ENCODE results near the gene TPI1.
A peak's percentile ranks its signal among the peaks of the same experiment; 100 is the strongest.
"Not testable (repeated sequence)": the region's sequence is repeated elsewhere in the genome, so short reads cannot be mapped to it uniquely, and the experiment has no call there.

The TPI1 gene

DNA sequence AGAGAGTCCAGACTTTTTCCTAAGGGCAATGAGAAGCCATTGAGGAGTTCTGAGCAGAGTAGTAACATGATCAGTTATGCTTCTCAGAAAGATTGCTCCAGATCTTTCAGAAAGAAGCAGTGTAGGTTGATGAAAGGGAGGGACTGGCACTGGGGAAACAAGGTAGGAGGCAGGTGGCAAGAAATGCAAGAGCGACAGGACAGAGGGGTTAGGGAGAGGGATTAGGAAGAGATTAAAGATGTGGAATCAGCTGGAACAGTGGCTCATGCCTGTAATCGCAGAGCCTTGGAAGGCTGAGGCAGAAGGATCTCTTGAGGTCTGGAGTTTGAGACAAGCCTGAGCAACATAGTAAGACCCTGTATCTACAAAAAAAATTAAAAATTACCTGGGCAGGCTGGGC, 19.7 kb upstream of the TPI1 start:
- DNase-seq (ENCODE audit: low read depth), result no peak

DNA sequence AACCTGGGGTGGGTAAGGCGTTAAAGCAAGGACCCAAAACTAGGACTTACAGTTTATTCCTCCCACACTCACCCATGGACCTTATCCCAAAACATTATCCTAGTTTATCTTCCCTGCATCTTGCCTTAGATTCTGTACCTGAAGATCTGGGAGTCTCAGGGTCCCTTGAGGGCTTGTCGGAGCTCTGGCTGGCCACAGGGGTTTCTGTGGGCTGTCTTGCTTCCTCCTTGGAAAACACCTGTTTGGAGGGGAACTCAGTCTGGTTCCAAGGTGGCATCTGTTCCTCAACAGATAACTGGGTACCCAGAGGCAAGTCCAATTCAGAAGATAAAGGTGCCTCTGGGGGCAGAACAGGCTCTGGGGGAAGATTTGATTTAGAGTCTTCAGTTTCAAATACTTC, 17.9 kb upstream of the TPI1 start:
- DNase-seq (ENCODE audit: low read depth), result no peak

DNA sequence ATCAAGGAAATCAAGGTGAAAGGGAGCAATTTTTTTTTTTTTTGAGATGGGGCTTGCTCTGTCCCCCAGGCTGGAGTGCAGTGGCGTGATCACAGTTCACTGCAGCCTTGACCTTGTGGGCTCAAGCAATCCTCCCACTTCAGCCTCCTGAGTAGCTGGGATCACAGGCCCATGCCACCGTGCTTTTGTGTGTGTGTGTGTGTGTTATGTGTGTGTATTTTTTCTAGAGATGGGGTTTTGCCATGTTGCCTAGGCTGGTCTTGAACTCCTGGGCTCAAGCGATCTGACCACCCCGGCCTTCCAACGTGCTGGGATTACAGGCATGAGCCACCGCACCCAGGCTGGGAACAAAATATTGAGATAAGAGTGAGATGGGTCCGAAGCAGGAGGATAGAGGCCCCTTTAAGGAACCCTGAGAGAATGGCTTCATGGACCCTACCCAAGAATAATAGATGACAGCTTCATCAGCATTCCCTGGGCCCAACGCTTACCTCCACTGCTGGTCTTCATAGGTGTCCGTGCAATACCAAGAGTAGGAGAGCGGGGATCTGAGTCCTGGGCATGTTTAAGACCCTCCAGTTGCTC, 17.3 kb upstream of the TPI1 start:
- no peak for DNase-seq (ENCODE audit: low read depth)

DNA sequence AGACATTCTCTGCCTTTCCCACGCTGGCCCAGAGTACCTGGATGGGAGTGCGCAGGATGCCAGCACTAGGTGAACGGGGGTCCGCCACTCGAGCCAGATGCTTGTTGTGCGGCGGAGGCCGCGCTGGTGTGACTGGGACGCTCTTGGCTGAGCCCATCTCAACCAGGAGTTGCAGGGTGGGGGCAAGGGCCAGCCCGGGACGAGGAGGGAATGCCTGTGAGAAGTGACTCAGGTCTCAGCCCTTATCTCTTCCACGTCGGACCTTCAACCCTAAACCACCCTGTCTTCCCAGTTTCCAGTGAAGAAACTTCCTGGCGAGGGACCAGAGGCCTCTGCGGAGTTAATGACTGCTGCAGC, 16.6 kb upstream of the TPI1 start:
- DNase-seq (ENCODE audit: low read depth), result peak; percentile 81

DNA sequence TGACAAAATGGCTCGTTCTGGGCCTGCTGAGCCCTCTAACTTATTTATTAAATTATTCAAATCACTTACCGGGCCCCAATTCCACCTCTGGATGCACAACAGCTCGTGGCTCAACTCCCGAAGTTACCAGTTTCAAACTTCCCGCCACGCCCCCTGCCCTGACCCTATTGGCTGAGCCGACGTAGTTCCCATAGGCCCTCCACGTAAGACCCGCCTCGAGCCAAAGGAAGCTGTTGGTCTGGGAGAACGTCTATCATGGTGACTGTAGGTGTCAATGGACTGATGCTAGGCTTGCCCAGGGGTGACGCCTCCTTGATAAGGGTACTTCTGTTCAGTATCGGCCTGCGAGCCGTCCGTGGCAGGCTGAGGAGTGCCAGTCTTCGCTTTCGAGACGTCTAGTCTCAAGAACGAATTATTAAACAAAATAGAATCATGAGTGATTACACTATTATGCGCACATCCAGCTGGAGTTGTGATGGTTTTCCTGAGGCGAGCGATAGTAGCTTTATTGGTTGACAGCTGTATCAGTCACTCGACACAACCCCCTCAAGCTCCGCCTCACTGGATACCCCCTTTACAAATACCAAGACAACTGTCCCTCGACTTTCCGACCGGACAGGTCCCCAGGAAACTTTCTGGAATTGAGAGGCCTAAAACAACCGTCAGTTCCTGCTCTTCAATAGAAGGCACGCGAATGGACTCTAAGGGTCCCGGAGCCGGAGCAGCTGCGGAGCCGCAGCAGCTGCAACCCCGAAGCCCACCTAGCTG, 16.0 kb upstream of the TPI1 start, which contains the start of gene CDCA3:
TSS of gene CDCA3 (minus strand) at position 134 of the 768 bp plus-strand sequence. CDS start 334 bp downstream, outside the sequence.
- DNase-seq (ENCODE audit: low read depth), result peak; percentile 99

DNA sequence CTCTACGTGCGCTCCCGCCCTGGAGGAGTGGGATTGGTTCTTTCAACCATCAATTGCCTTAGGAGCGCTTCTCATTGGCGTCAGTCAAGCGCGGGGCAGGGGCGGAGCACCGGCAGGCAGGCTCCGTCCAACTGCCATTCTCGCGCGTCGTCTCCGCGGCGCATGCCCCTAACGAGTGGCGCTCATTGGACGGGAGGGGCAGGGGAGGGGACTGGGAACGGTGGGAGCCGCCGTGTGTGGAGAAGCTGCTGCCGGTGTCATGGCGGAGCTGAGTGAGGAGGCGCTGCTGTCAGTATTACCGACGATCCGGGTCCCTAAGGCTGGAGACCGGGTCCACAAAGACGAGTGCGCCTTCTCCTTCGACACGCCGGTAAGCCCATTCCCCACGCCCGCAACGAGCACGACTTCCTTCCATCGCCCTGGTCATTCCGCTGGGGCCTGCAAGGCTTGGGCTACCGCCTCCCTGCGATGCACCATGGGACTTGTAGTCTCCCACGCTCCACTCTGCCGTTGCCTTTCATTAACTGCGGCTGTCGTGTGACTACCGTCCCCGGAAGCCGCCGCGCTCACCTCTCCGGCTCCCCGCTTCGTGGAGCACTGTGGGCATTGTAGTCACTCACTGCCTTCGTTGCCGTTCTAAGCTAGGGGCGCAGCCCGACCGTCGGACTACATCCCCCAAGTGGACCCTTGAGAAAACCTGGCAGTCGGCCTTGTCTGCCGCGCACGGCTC, 15.2 kb upstream of the TPI1 start, which contains the start of gene USP5:
TSS of gene USP5 (plus strand) at position 230 of the 730 bp plus-strand sequence. CDS start at position 260, 30 bp downstream.
- peak; percentile 100 for DNase-seq (ENCODE audit: low read depth)

DNA sequence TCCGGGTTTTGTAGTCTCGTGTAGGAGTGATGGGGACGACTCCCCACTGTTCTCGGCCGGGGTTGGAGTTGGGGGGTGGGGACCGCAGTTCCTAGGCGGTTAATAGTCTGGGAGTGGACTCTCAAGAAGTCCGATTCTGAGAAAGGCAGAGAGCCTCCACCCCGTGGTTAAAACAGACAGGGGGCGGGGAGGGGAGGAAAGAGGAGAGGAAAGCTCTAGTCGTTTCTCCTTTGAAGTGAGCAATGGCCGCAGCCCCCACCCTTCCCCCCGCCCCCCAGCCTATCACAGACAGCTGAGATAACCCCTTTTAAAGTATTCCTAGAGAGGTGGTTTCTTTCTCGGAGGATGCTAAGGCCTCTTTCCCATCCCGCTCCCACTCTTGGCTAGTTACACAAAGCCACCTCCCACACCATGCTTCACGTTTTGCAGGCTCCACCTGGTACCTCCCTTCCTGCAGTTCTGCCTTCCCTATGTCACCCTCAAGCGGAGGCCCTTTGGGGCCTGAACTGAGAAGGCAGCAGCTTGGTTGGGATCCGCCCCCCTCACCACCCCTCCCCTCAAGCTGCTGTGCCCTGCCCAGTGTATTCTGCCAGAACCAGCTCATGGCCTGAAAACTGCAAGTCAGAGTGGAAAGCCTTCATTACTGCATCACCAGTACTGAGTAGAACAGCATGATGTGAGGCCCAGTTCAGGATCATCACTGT, 14.5 kb upstream of the TPI1 start:
- DNase-seq (ENCODE audit: low read depth), result peak; percentile 85

DNA sequence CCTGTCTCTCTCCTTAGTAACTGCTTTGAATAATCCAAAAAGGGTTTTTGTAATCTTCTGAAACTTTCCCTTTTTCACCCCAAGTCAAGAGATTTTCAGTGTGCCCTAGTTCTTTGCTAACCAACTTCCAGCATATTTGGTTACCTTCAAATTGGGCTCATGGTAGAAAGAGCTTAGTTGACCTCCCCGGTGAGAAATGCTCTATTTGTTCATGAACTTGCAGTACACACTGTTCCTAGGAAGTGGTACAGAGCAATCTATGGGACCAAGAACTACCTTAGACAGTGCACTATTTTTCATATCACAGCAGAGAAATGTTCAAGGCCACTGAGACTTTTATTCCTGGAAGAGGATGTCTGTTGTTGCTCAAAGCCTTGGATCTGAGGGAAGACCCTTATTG, 13.7 kb upstream of the TPI1 start:
- peak; percentile 32 for DNase-seq (ENCODE audit: low read depth)

DNA sequence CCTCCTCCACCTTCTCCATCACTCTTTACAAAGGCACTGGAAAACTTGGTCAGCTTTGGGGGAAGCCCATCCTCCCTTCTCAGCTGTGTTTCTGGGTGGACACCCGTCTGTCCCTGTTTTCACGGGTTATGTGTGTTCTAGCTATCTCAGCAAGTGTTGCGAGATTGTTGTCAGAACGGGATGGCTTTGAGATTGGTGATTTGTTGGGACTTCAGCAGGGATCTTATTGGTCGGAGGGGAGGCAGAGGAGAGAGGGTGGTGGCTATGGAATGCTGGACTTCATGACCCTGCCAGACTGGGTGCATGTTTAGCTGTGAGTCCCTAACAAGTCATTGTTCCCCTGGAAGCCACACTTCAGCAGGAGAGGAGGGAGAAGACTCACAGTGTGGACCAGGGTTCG, 13.3 kb upstream of the TPI1 start:
- peak; percentile 57 for DNase-seq (ENCODE audit: low read depth)

DNA sequence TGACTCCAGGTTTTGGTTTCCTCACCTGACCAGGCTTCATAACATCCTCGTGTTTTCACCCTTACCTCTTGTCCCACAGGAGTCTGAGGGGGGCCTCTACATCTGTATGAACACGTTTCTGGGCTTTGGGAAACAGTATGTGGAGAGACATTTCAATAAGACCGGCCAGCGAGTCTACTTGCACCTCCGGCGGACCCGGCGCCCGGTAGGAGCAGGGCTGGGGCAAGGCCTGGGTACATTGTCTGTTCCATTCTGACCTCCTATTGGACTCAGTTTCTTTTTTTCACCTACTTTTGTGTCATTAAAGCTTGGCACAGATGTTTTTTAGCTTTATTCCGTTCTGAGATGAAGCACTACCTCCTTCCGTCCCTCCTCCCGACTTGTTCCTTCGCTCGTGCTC, 12.0 kb upstream of the TPI1 start:
- no peak for DNase-seq (ENCODE audit: low read depth)

DNA sequence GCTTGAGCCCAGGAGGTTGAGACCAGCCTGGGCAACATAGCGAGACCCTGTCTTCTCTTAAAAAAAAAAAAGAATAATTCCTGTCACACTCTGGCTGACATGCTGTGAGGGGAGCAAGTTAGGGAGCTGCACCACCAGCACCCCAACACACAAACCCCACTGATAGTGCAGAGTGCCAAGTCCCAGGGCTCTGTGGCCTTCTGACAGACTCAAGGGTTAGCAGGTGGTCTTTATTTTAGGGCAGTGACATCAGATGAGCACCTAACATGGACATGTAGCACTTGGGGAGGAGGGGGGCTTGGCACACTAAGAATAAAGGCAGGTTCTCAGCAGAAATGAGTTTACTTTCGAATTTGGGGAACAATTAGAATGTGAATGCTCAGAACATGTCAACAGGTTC, 8.5 kb upstream of the TPI1 start:
- no peak for DNase-seq (ENCODE audit: low read depth)

DNA sequence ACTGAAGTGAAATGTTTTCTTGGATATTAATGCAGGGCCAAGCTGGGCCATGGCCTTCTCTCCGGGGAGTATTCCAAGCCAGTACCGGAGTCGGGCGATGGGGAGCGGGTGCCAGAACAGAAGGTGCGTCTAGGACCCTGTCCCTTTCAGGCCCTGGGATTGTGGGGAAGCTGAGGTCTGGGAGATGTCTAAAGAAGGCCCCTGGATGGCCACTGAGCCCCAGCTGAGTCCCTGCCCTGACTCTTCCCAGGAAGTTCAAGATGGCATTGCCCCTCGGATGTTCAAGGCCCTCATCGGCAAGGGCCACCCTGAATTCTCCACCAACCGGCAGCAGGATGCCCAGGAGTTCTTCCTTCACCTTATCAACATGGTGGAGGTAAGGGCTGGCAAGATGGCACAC, 7.2 kb upstream of the TPI1 start:
- DNase-seq (ENCODE audit: low read depth), result no peak

DNA sequence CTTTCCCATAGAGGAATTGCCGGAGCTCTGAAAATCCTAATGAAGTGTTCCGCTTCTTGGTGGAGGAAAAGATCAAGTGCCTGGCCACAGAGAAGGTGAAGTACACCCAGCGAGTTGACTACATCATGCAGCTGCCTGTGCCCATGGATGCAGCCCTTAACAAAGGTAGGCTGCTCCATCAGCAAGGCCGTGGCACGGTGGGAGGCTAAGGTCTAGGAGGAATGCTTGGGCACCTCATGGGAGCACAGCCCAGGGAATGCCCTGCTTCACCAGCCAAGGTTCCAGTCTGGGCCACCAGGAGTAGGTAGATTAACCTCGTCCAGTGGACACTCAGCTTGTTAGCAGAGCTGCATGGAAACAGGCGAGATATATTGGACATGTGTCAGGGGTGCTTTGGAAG, 6.4 kb upstream of the TPI1 start:
- no peak for DNase-seq (ENCODE audit: low read depth)

DNA sequence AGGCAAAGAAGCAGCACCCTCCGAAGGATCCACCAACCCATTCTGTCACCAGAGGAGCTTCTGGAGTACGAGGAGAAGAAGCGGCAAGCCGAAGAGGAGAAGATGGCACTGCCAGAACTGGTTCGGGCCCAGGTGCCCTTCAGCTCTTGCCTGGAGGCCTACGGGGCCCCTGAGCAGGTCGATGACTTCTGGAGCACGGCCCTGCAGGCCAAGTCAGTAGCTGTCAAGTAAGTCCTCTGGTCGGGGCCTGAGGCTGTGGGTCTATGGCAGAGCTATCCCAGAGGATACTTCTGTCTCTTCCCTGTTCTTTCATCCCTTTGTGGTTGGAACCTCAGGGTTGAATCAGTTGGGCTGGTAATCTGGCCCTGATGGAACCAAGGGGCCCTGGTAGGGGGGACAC, 5.9 kb upstream of the TPI1 start:
- DNase-seq (ENCODE audit: low read depth), result no peak

DNA sequence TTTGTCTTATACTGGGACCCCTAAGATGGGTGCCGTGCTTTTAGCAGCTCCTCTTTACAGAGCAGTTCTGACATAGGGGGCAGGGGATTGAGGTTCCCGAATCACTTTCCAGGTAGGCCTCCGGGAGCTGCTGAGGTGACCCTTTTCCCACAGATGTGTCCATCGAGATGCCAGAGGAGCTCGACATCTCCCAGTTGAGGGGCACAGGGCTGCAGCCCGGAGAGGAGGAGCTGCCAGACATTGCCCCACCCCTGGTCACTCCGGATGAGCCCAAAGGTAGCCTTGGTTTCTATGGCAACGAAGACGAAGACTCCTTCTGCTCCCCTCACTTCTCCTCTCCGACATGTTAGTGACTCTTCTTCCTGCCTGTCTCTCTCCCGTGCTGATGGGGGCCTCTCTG, 4.3 kb upstream of the TPI1 start:
- no peak for DNase-seq (ENCODE audit: low read depth)

DNA sequence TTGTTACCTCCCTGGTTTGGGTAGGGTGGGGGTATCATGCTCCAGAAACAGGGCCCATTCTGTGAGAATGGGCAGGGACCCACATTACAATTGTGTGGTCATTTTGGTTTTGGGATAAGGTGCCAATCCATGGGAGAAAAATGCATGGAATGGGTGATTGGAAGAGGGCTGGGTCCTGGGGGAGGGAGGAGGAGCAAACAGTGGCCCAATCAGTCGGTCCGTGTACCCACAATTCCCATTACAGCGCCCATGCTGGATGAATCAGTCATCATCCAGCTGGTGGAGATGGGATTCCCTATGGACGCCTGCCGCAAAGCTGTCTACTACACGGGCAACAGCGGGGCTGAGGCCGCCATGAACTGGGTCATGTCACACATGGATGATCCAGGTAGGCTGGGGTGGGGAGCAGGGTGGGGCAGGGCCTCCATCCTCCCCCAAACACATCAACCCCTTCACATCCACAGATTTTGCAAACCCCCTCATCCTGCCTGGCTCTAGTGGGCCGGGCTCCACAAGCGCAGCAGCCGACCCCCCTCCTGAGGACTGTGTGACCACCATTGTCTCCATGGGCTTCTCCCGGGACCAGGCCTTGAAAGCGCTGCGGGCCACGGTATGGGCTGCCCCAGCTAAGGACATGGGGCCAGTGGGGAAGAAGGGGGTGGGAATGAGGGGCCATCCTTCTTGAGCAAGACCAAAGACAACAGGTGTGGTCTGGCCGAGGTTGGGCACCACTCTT, 3.6 kb upstream of the TPI1 start:
- DNase-seq (ENCODE audit: low read depth), result no peak

DNA sequence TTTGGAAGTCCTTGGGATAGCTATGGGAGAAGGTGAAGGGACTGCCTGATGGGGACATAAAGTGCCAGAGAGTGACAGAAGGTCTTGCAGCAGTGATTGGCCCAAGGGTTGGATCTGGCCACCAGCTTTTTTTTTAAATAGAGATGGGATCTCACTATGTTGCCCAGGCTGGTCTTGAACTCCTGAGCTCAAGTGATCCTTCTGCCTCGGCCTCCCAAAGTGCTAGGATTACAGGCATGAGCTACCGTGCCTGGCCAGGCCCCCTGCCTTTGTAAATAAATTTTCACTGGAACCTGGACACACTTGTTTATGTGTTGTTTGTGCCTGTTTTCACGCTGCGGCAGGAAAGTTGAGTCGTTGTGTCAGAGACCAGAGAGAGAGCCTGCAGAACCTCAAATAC, 2.0 kb upstream of the TPI1 start:
- not testable (repeated sequence) for DNase-seq (ENCODE audit: low read depth)

DNA sequence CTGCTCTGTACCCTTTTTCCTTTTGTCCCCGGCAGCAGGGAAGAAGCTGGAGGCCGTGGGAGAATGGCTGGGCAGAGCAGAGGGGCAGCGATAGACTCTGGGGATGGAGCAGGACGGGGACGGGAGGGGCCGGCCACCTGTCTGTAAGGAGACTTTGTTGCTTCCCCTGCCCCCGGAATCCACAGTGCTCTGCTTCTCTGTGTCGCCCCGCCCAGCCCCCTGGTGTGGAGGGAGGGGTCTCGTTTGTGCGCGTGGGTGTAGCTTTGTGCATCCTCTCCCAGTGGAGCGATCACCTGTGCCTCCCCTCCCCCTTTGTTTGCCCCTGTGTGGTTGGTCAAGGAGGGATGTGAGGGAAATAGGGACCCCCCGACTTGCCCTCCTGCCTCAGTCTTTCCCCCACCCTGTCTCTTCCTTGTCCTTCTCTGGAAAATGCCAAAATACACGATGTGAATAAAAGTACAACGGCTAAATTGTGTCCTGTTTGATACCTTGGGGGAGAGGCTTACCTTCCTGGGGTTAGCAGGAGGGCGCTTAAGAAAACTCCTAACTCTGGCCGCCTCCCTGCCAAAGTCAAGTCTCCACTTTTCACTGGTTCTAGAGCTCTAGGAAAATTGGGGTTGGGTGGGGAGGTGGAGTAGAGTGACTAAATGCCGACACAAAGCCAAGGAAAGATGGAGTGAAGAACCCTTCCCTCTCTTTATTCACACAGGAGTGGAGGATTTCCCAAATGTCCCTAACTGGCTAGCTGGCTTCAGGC, 990 bp upstream of the TPI1 start:
- no peak for DNase-seq (ENCODE audit: low read depth)

DNA sequence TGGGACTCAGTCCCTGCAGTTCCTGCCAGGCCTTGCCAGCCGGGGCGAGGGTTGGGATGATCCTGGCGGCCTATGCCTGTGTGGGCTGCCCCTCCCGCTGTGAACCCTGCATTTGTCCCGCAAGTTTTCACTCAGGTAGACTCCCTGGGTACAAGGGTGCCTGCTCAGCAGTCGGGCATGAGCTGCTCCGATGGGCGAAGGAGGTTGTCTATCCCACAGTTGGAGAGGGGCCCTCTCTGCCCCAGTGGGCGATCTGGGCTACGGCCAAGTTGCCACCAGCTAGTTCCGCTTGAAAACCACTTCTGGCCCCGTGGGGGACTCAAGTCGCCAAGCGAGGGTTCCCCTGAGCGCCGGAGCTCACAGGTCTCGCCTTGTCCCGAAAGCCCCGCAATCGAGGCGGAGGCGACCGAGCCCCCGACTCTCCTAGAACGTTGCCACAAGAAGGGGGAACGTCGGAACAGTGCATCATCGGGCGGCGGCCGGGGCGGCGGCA, 365 bp upstream of the TPI1 start:
- no peak for DNase-seq (ENCODE audit: low read depth)

DNA sequence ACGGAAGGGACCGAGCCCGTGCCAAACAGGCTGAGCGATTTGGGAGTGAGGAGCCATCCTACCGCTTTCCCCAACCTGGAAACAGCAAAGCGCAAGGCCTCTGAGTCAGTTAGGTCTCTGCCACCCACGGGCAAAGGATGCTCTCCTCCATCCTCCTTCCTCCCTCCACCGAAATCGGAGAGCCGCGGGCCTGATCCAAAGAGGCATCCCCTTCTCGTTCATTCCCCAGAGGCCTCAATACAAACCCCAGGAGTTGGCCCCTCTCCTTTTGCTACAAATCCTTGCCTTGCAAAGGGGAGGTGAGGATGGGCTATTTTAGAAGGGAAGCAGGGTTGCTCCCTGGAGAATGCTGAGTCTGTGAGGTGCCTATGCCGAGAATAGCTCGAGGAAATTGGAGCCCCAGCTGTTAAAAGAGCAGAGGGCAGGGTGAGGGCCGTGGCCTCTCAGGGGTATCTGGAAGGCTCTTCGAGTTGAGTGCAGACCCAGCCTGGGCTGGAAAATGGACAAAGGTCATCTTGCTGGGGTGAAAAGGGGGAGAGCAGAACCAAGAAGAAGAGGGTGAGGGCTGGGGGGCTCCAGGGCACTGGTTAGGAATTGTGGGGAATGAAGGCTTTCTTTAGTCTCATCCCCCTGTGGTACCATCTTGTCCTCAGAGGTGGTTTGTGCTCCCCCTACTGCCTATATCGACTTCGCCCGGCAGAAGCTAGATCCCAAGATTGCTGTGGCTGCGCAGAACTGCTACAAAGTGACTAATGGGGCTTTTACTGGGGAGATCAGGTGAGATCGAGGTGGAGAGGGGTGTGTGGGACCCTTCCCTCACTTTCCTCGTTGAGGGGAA, 1.1 kb downstream of the TPI1 start:
- peak; percentile 21 for DNase-seq (ENCODE audit: low read depth)

All from amniotic epithelial cell (primary cell).